A673 (cell line): ENCODE results near the gene HOXA6. TPM values are rescaled to one million over a fixed set of nuclear protein-coding genes. Genes with fewer than 3 reads are reported as not detected.

Experiments
- BruUV-seq: library from RNA; stranded (reverse); fragments of 400-500 nt; replicated peaks from 2 replicates; lab custom pipeline; 2021; lab: Mats Ljungman, UMichigan
- CTCF ChIA-PET: fragments of 300-600 bp; sonication (Branson Sonifier 250); formaldehyde crosslinking; loops from one replicate; lab custom pipeline; 2022; ENCODE audit warnings: antibody characterized with exemption; lab: Charles Lee
- POLR2A ChIA-PET: fragments of 300-600 bp; sonication (Branson Sonifier 250); formaldehyde crosslinking; loops from one replicate; lab custom pipeline; 2022; ENCODE audit warnings: antibody characterized with exemption; ENCODE audit not compliant: low non-redundant PET; lab: Charles Lee
- DNase-seq: peaks from one replicate; pipeline ENCODE4 v3.0.0-alpha.2; 2015; ENCODE audit warnings: low spot score
- H3K27ac ChIP-seq: fragments of 200-600 bp; sonication (generic); 2 replicates; pipeline ENCODE4 v1.5.1; 2016; ENCODE audit warnings: mixed run types, low read depth, mild to moderate bottlenecking, mixed read lengths, antibody characterized with exemption, low read length; ENCODE audit not compliant: poor library complexity, severe bottlenecking
- H3K27me3 ChIP-seq: fragments of 200-600 bp; sonication (generic); replicated peaks from 2 replicates; pipeline ENCODE4 v1.6.1; 2017; ENCODE audit warnings: mixed run types, low read depth, mild to moderate bottlenecking, mixed read lengths, antibody characterized with exemption, low read length; ENCODE audit not compliant: insufficient read depth, poor library complexity
- H3K36me3 ChIP-seq: fragments of 200-600 bp; sonication (generic); 2 replicates; pipeline ENCODE4 v1.6.1; 2016; ENCODE audit warnings: mixed run types, mild to moderate bottlenecking, mixed read lengths, antibody characterized with exemption, low read length; ENCODE audit not compliant: insufficient read depth, poor library complexity, severe bottlenecking
- H3K4me1 ChIP-seq: fragments of 200-600 bp; sonication (generic); 2 replicates; pipeline ENCODE4 v1.6.1; 2017; ENCODE audit warnings: mixed run types, mild to moderate bottlenecking, mixed read lengths, antibody characterized with exemption, low read length; ENCODE audit not compliant: insufficient read depth, poor library complexity, severe bottlenecking
- H3K4me3 ChIP-seq: fragments of 200-600 bp; sonication (generic); 2 replicates; pipeline ENCODE4 v1.5.1; 2016; ENCODE audit warnings: low read depth, mixed run types, mild to moderate bottlenecking, mixed read lengths, low read length; ENCODE audit not compliant: poor library complexity, severe bottlenecking
- H3K9me3 ChIP-seq: fragments of 200-600 bp; sonication (generic); 2 replicates; pipeline ENCODE4 v1.6.1; 2016; ENCODE audit warnings: mixed run types, low read depth, mild to moderate bottlenecking, mixed read lengths, antibody characterized with exemption, low read length; ENCODE audit not compliant: poor library complexity, severe bottlenecking
- CTCF ChIP-seq: fragments of 300-800, 200-600 bp; sonication (generic); conservative IDR thresholded peaks from 2 replicates; pipeline ENCODE4 v1.5.1; 2017; ENCODE audit warnings: low read depth, mild to moderate bottlenecking, antibody characterized with exemption, low read length, moderate library complexity, mixed read lengths
- EZH2 ChIP-seq: fragments of 200-600 bp; sonication (generic); IDR thresholded peaks from 2 replicates; pipeline ENCODE4 v1.6.1; 2017; ENCODE audit warnings: borderline replicate concordance, low read depth, mild to moderate bottlenecking, mixed read lengths, antibody characterized with exemption, low read length; ENCODE audit not compliant: poor library complexity, severe bottlenecking
- intact Hi-C: fragments of 100-400 bp; cut with micrococcal nuclease; formaldehyde crosslinking; loops from one replicate; pipeline ENCODE4 v1.10.0; 2022; ENCODE audit not compliant: unreplicated experiment
- total RNA-seq: library from RNA; stranded (reverse); gene quantifications from 2 replicates; pipeline ENCODE4 v1.2.3, GENCODE V29; 2021

Gene HOXA6
- total RNA-seq, 1 experiment from 2014 or later, result not detected

- Histone ChIP-seq H3K27me3 (peaks cover 88% of the 10 kb centered on the region), H3K9me3 (no peaks in the 10 kb centered on the region), H3K27ac (no peak overlapping the region), H3K4me3 (no peak overlapping the region), H3K36me3 (no peaks in the 10 kb centered on the region), H3K4me1 (peaks cover 7% of the 10 kb centered on the region)
- BruUV-seq, result no TSS peak
- intact Hi-C loops, result no loop called here
- ChIA-PET POLR2A (no interaction called here), CTCF (no interaction called here)
- DNase-seq, result no peak
- no peak for TF ChIP-seq EZH2
- TF ChIP-seq CTCF, result no peak
Observed at GRCh38 chr7:27170426-27171324, 23.1 kb upstream of the HOXA6 start.

GRCh38 chr7:27169658-27170425 is 22.3 kb upstream of the HOXA6 start:
- Histone ChIP-seq H3K27me3 (peaks cover 88% of the 10 kb centered on the region), H3K9me3 (no peaks in the 10 kb centered on the region), H3K4me1 (peaks cover 7% of the 10 kb centered on the region), H3K4me3 (no peak overlapping the region), H3K36me3 (no peaks in the 10 kb centered on the region), H3K27ac (no peak overlapping the region)
- TF ChIP-seq CTCF, result no peak
- TF ChIP-seq EZH2, result no peak
- BruUV-seq, result no TSS peak
- intact Hi-C loops, result loop anchor here (10.0 kb wide), 1 partner anchor 1275 kb away; no protein-coding TSS in a partner anchor
- CTCF ChIA-PET, result no interaction called here
- POLR2A ChIA-PET, result no interaction called here
- DNase-seq, result no peak

- H3K4me1 ChIP-seq, result peaks cover 2% of the 10 kb centered on the region
- H3K4me3 ChIP-seq, result no peak overlapping the region
- ChIA-PET POLR2A (no interaction called here), CTCF (no interaction called here)
- H3K36me3 ChIP-seq, result no peaks in the 10 kb centered on the region
- intact Hi-C loops, result loop anchor here (10.0 kb wide), 1 partner anchor 1274 kb away; no protein-coding TSS in a partner anchor
- H3K27ac ChIP-seq, result no peak overlapping the region
- no TSS peak for BruUV-seq
- peaks cover 88% of the 10 kb centered on the region for H3K27me3 ChIP-seq
- no peak for DNase-seq
- no peaks in the 10 kb centered on the region for H3K9me3 ChIP-seq
- TF ChIP-seq EZH2, result no peak
- no peak for TF ChIP-seq CTCF
Observed at GRCh38 chr7:27168265-27168947, 20.8 kb upstream of the HOXA6 start.
